Keratinocyte (primary cell): ENCODE measurements around the gene PPL. TPM values are rescaled to one million over a fixed set of nuclear protein-coding genes. Genes with fewer than 3 reads are reported as not detected.
A peak's percentile ranks its signal among the peaks of the same experiment; 100 is the strongest.

Experiments used
- DNase-seq: peaks from one replicate; pipeline ENCODE4 v3.0.0-alpha.2; 2011; ENCODE audit warnings: low read depth, missing footprints, low spot score
- FAIRE-seq: peaks from 2 replicates; lab custom pipeline; 2011; peaks lifted over from hg19 to GRCh38; lab: Jason Lieb, UNC
- H2AFZ ChIP-seq: 2 replicates; pipeline ENCODE4 v1.6.0; 2012; ENCODE audit warnings: low read length, control low read depth, inconsistent platforms; ENCODE audit not compliant: control insufficient read depth
- H3K27ac ChIP-seq: 2 replicates; pipeline ENCODE4 v1.5.1; 2011; ENCODE audit warnings: low read length; ENCODE audit not compliant: control insufficient read depth, insufficient read depth
- H3K27me3 ChIP-seq: 3 replicates; pipeline ENCODE4 v1.6.0; 2011; ENCODE audit warnings: low read length; ENCODE audit not compliant: control insufficient read depth, insufficient read depth; ENCODE audit errors: extremely low read depth
- H3K36me3 ChIP-seq, 2 experiments: 2 replicates in 1 of 2; 3 replicates in 1 of 2; pipeline ENCODE4 v1.5.1; 2011; ENCODE audit warnings: low read length in 2 of 2, mild to moderate bottlenecking in 1 of 2; ENCODE audit not compliant: control insufficient read depth in 2 of 2, insufficient read depth in 2 of 2; ENCODE audit errors: extremely low read depth in 1 of 2
- H3K4me1 ChIP-seq: 3 replicates; pipeline ENCODE4 v1.5.1; 2011; ENCODE audit warnings: low read length; ENCODE audit not compliant: control insufficient read depth, insufficient read depth; ENCODE audit errors: extremely low read depth
- H3K4me2 ChIP-seq: 3 replicates; pipeline ENCODE4 v1.6.0; 2011; ENCODE audit warnings: low read depth, low read length; ENCODE audit not compliant: control insufficient read depth, insufficient read depth; ENCODE audit errors: extremely low read depth
- H3K4me3 ChIP-seq, 3 experiments: fragments of 200-600 bp in 1 of 3; sonication (generic) in 1 of 3; 2 replicates in 2 of 3; 3 replicates in 1 of 3; pipeline ENCODE4 v1.5.1; 2011 to 2016; ENCODE audit warnings: low read length in 3 of 3, mild to moderate bottlenecking in 3 of 3, control low read depth in 2 of 3, inconsistent platforms in 1 of 3, low read depth in 1 of 3, mixed read lengths in 1 of 3, mixed run types in 1 of 3, moderate library complexity in 1 of 3; ENCODE audit not compliant: control insufficient read depth in 2 of 3, insufficient read depth in 2 of 3; ENCODE audit errors: extremely low read depth in 1 of 3
- H3K79me2 ChIP-seq: 2 replicates; pipeline ENCODE4 v1.6.0; 2012; ENCODE audit warnings: low read length; ENCODE audit not compliant: control insufficient read depth, insufficient read depth
- H3K9ac ChIP-seq: 3 replicates; pipeline ENCODE4 v1.6.0; 2011; ENCODE audit warnings: low read length; ENCODE audit not compliant: control insufficient read depth, insufficient read depth; ENCODE audit errors: extremely low read depth
- H3K9me1 ChIP-seq: 3 replicates; pipeline ENCODE4 v1.6.0; 2011; ENCODE audit warnings: low read length; ENCODE audit not compliant: control insufficient read depth, insufficient read depth; ENCODE audit errors: extremely low read depth
- H3K9me3 ChIP-seq: 2 replicates; pipeline ENCODE4 v1.5.1; 2012; ENCODE audit warnings: low read depth, low read length; ENCODE audit not compliant: control insufficient read depth
- H4K20me1 ChIP-seq: 3 replicates; pipeline ENCODE4 v1.6.0; 2011; ENCODE audit warnings: low read length; ENCODE audit not compliant: control insufficient read depth, insufficient read depth; ENCODE audit errors: extremely low read depth
- CTCF ChIP-seq, 3 experiments: IDR thresholded peaks in 1 of 3; conservative IDR thresholded peaks in 1 of 3; optimal IDR thresholded peaks in 1 of 3; 2 replicates in 2 of 3; 3 replicates in 1 of 3; pipeline versions ENCODE3 to v1.5.1; 2011; ENCODE audit warnings: low read length in 3 of 3, mild to moderate bottlenecking in 3 of 3, moderate library complexity in 2 of 3, control low read depth in 1 of 3, inconsistent platforms in 1 of 3; ENCODE audit not compliant: insufficient read depth in 2 of 3; ENCODE audit errors: extremely low read depth in 1 of 3
- EZH2 ChIP-seq: IDR thresholded peaks from one replicate; pipeline ENCODE4 v1.6.1; 2012; ENCODE audit warnings: inconsistent platforms, mild to moderate bottlenecking, low read length, moderate library complexity
- dilution Hi-C: fragments of 300-500 bp; cut with MboI; formaldehyde crosslinking; loops from one replicate; pipeline ENCODE4 v1.7.0; 2020; ENCODE audit warnings: low sequenced_read_pairs; ENCODE audit not compliant: extremely low pct_ligation_motif_present
- polyA plus RNA-seq, 5 experiments: library from polyadenylated mRNA; depleted of rRNA in 3 of 5; stranded (reverse) in 3 of 5; stranded (forward) in 1 of 5; unstranded in 1 of 5; fragments of >200 nt; gene quantifications; 1 replicate in 1 of 5; 2 replicates in 3 of 5; 3 replicates in 1 of 5; pipeline versions ENCODE4 v1.2.1 to v1.2.3, GENCODE V29; 2011 to 2012; ENCODE audit warnings: missing spikeins in 2 of 5, low read depth in 1 of 5, low replicate concordance in 1 of 5

Gene PPL
- polyA plus RNA-seq, 1 donor (not counting 4 experiments of a cell fraction or from before 2014, with no cell fraction given), result 26.6 TPM

GRCh38 chr16:4846901-4847773 is 89.8 kb downstream of the PPL start, which contains the start of the genes GLYR1 and UBN1:
TSS of gene GLYR1 (minus strand) at chr16:4847288. CDS start at chr16:4847265, 23 bp downstream.
TSS of gene UBN1 (plus strand) at chr16:4847481. CDS start at chr16:4852918, 5,437 bp downstream.
- no peak for FAIRE-seq
- H3K4me1 ChIP-seq, result peaks cover 38% of the 10 kb centered on the region
- peak within 1 kb of the TSS; percentile 81 to 97 (median 94) for H3K4me3 ChIP-seq
- peaks cover 10 to 16% of the 10 kb centered on the region in 2 experiments for H3K36me3 ChIP-seq
- no peaks in the 10 kb centered on the region for H3K9me3 ChIP-seq
- peaks cover 83% of the 10 kb centered on the region for H3K79me2 ChIP-seq
- DNase-seq, result peak; percentile 59
- H3K9ac ChIP-seq, result peak within 1 kb of the TSS; percentile 85
- peak within 1 kb of the TSS; percentile 93 for H3K4me2 ChIP-seq
- no peaks in the 10 kb centered on the region for H4K20me1 ChIP-seq
- peak within 1 kb of the TSS; percentile 49 for H2AFZ ChIP-seq
- no peaks in the 10 kb centered on the region for H3K27me3 ChIP-seq
- peak within 1 kb of the TSS; percentile 75 for H3K27ac ChIP-seq
- TF ChIP-seq EZH2 (no peak), CTCF (optimal IDR thresholded peaks at IDR 0.05 in 1 of 3, IDR thresholded peaks at IDR 0.05 in 1 of 3, conservative IDR thresholded peaks at IDR 0.05 in 1 of 3; ENCODE audit: extremely low read depth in 1 of 3, insufficient read depth in 2 of 3, low read length in 3 of 3) (no peak)
- dilution Hi-C loops, result no loop called here
- H3K9me1 ChIP-seq, result peaks cover 5% of the 10 kb centered on the region

- dilution Hi-C loops, result no loop called here
- Histone ChIP-seq H3K79me2 (peaks cover 76% of the 10 kb centered on the region), H3K9ac (peak overlapping the region; percentile 85), H3K27ac (peak overlapping the region; percentile 75), H3K9me1 (peaks cover 4% of the 10 kb centered on the region), H2AFZ (peak overlapping the region; percentile 45), H3K4me2 (peak overlapping the region; percentile 93), H3K9me3 (no peaks in the 10 kb centered on the region), H4K20me1 (no peaks in the 10 kb centered on the region), H3K4me1 (peaks cover 32% of the 10 kb centered on the region), H3K27me3 (no peaks in the 10 kb centered on the region), H3K36me3 (peaks cover 11 to 19% of the 10 kb centered on the region in 2 experiments), H3K4me3 (peak overlapping the region; percentile 68 to 94 (median 89))
- FAIRE-seq, result no peak
- TF ChIP-seq CTCF (optimal IDR thresholded peaks at IDR 0.05 in 1 of 3, IDR thresholded peaks at IDR 0.05 in 1 of 3, conservative IDR thresholded peaks at IDR 0.05 in 1 of 3; ENCODE audit: extremely low read depth in 1 of 3, insufficient read depth in 2 of 3, low read length in 3 of 3) (no peak), EZH2 (no peak)
- no peak for DNase-seq
Measured at GRCh38 chr16:4846503-4846900, 90.4 kb downstream of the PPL start.
